PC-9 (cell line): ENCODE measurements around the gene RUNX2. TPM values are rescaled to one million over a fixed set of nuclear protein-coding genes. Genes with fewer than 3 reads are reported as not detected.

Experiments used
- BruUV-seq: library from RNA; stranded (reverse); fragments of 400-500 nt; replicated peaks from 2 replicates; lab custom pipeline; 2021; lab: Mats Ljungman, UMichigan
- CTCF ChIA-PET: fragments of 300-600 bp; sonication (Branson Sonifier 250); formaldehyde crosslinking; loops from one replicate; lab custom pipeline; 2022; ENCODE audit warnings: antibody characterized with exemption; lab: Charles Lee
- POLR2A ChIA-PET: fragments of 300-600 bp; sonication (Branson Sonifier 250); formaldehyde crosslinking; loops from one replicate; lab custom pipeline; 2022; ENCODE audit warnings: antibody characterized with exemption; ENCODE audit not compliant: unreplicated experiment; lab: Charles Lee
- DNase-seq, 2 experiments: peaks; one replicate each; pipeline versions ENCODE4 v3.0.0 to v3.0.0-alpha.2; 2015 to 2022; ENCODE audit warnings: mixed read lengths in 1 of 2
- H2AFZ ChIP-seq: fragments of 200-600 bp; sonication (generic); 2 replicates; pipeline ENCODE4 v1.8.1; 2017; ENCODE audit warnings: antibody characterized with exemption
- H3F3A ChIP-seq: fragments of 200-600 bp; sonication (generic); 2 replicates; pipeline ENCODE4 v1.8.1; 2017; ENCODE audit warnings: antibody characterized with exemption, mild to moderate bottlenecking, low read depth; ENCODE audit not compliant: insufficient read depth
- H3K27ac ChIP-seq: fragments of 200-600 bp; sonication (generic); 2 replicates; pipeline ENCODE4 v1.6.1; 2016; ENCODE audit warnings: mixed run types
- H3K27me3 ChIP-seq: fragments of 200-600 bp; sonication (generic); 2 replicates; pipeline ENCODE4 v1.6.1; 2016; ENCODE audit warnings: low read depth, mixed run types; ENCODE audit not compliant: insufficient read depth
- H3K36me3 ChIP-seq: fragments of 200-600 bp; sonication (generic); 2 replicates; pipeline ENCODE4 v1.6.1; 2016; ENCODE audit warnings: low read depth, mixed run types
- H3K4me1 ChIP-seq: fragments of 200-600 bp; sonication (generic); replicated peaks from 2 replicates; pipeline ENCODE4 v1.6.1; 2016; ENCODE audit warnings: mixed run types; ENCODE audit not compliant: insufficient read depth
- H3K4me2 ChIP-seq: fragments of 200-600 bp; sonication (generic); 2 replicates; pipeline ENCODE4 v1.6.1; 2017; ENCODE audit warnings: mixed run types
- H3K4me3 ChIP-seq: fragments of 200-600 bp; sonication (generic); 2 replicates; pipeline ENCODE4 v1.6.1; 2016; ENCODE audit warnings: mixed run types
- H3K79me2 ChIP-seq: fragments of 200-600 bp; sonication (generic); 2 replicates; pipeline ENCODE4 v1.6.1; 2017; ENCODE audit warnings: low read depth, mixed run types
- H3K9me2 ChIP-seq: fragments of 200-600 bp; sonication (generic); 2 replicates; pipeline ENCODE4 v1.8.1; 2017; ENCODE audit warnings: mild to moderate bottlenecking; ENCODE audit not compliant: insufficient read depth
- H3K9me3 ChIP-seq: fragments of 200-600 bp; sonication (generic); 2 replicates; pipeline ENCODE4 v1.8.1; 2016; ENCODE audit warnings: low read depth; ENCODE audit not compliant: insufficient read depth
- H4K20me1 ChIP-seq: fragments of 200-600 bp; sonication (generic); 2 replicates; pipeline ENCODE4 v1.8.1; 2017; ENCODE audit not compliant: insufficient read depth
- EZH2 ChIP-seq: fragments of 200-600 bp; sonication (generic); IDR thresholded peaks from 2 replicates; pipeline ENCODE4 v1.8.0; 2017; ENCODE audit warnings: antibody characterized with exemption, low read depth
- intact Hi-C: fragments of 100-400 bp; cut with micrococcal nuclease; formaldehyde crosslinking; loops from one replicate; pipeline ENCODE4 v1.10.0; 2022; ENCODE audit not compliant: unreplicated experiment
- total RNA-seq: library from RNA; stranded (reverse); gene quantifications from 2 replicates; pipeline ENCODE4 v1.2.3, GENCODE V29; 2021
- TF ChIP-seq, protein P1 (sequence below): fragments of 200-600 bp; sonication (generic); conservative IDR thresholded peaks from 2 replicates; pipeline ENCODE4 v1.6.1; 2017; ENCODE audit warnings: mixed run types, antibody characterized with exemption, mild to moderate bottlenecking, moderate library complexity

RUNX2 gene
- total RNA-seq, 1 experiment from 2014 or later: 12.5 TPM

DNA sequence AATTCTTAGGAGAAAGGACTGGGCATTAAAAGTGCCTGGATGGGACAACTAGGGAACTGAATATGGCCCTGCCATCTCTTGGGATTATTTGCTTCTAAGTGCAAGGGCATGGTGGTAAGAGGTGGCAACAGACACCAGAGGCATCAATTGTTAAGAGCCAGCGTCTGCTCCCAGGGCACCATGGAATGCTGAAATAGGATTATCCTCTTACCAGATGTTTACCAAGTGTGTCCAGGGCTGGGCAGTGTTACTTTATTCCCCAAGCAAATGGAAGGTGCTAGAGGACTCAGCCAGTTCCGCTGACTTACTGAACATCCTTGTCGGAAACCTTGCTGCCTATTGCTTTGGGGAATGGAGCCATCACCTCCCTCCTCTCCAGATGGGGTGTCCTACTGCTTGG, 323.2 kb downstream of the RUNX2 start:
- H3K27ac ChIP-seq: peak overlapping the region; percentile 70
- DNase-seq: no peak
- CTCF ChIA-PET: interaction anchor here (0.6 kb wide), 1 partner anchor 996 kb away, joined by 3 read pairs; no protein-coding TSS in a partner anchor

DNA sequence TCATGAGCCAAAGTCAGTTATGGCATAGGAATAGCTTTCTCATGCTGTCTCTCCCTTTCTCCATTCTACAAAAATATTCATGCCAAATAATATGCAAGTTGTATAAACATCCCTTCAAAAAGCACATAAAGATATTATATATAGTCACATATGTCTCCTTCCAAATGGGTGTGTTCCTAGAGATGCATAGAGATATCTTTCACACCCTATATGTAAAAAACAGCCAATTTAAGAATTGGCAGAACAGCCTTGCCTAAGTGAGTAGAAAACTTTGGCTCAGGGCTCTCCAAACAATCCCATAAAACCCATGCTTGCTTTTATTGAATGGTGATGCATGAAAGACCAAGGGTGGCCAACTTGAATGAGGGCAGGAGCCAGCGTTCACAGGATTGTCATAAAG, 324.3 kb downstream of the RUNX2 start:
- H3K27me3 ChIP-seq: no peaks in the 10 kb centered on the region
- no peaks in the 10 kb centered on the region for H3K9me2 ChIP-seq
- H3K4me1 ChIP-seq: peaks cover 62% of the 10 kb centered on the region
- no peaks in the 10 kb centered on the region for H3K36me3 ChIP-seq
- ChIA-PET POLR2A (no interaction called here), CTCF (no interaction called here)
- no peaks in the 10 kb centered on the region for H3K79me2 ChIP-seq
- intact Hi-C loops: no loop called here
- no TSS peak for BruUV-seq
- no peak for DNase-seq
- peaks cover 34% of the 10 kb centered on the region for H3F3A ChIP-seq
- H2AFZ ChIP-seq: no peak overlapping the region
- TF ChIP-seq, protein P1, sequence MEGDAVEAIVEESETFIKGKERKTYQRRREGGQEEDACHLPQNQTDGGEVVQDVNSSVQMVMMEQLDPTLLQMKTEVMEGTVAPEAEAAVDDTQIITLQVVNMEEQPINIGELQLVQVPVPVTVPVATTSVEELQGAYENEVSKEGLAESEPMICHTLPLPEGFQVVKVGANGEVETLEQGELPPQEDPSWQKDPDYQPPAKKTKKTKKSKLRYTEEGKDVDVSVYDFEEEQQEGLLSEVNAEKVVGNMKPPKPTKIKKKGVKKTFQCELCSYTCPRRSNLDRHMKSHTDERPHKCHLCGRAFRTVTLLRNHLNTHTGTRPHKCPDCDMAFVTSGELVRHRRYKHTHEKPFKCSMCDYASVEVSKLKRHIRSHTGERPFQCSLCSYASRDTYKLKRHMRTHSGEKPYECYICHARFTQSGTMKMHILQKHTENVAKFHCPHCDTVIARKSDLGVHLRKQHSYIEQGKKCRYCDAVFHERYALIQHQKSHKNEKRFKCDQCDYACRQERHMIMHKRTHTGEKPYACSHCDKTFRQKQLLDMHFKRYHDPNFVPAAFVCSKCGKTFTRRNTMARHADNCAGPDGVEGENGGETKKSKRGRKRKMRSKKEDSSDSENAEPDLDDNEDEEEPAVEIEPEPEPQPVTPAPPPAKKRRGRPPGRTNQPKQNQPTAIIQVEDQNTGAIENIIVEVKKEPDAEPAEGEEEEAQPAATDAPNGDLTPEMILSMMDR: no peak
- TF ChIP-seq EZH2: no peak
- H4K20me1 ChIP-seq: no peaks in the 10 kb centered on the region
- no peak overlapping the region for H3K27ac ChIP-seq
- no peaks in the 10 kb centered on the region for H3K9me3 ChIP-seq
- no peak overlapping the region for H3K4me2 ChIP-seq
- H3K4me3 ChIP-seq: no peak overlapping the region

More for the DNA sequence above, 323.2 kb downstream of the RUNX2 start:
- Histone ChIP-seq H3K79me2 (no peaks in the 10 kb centered on the region), H3F3A (peaks cover 23% of the 10 kb centered on the region), H4K20me1 (no peaks in the 10 kb centered on the region), H3K9me2 (no peaks in the 10 kb centered on the region), H3K9me3 (no peaks in the 10 kb centered on the region), H2AFZ (no peak overlapping the region), H3K36me3 (no peaks in the 10 kb centered on the region), H3K4me3 (no peak overlapping the region), H3K27me3 (no peaks in the 10 kb centered on the region), H3K4me2 (peak overlapping the region; percentile 49), H3K4me1 (peaks cover 51% of the 10 kb centered on the region)
- TF ChIP-seq, protein P1: no peak
- TF ChIP-seq EZH2: no peak
- no TSS peak for BruUV-seq
- POLR2A ChIA-PET: interaction anchor here (0.6 kb wide), 1 partner anchor 1181 kb away, joined by 5 read pairs; no protein-coding TSS in a partner anchor
- intact Hi-C loops: no loop called here

DNA sequence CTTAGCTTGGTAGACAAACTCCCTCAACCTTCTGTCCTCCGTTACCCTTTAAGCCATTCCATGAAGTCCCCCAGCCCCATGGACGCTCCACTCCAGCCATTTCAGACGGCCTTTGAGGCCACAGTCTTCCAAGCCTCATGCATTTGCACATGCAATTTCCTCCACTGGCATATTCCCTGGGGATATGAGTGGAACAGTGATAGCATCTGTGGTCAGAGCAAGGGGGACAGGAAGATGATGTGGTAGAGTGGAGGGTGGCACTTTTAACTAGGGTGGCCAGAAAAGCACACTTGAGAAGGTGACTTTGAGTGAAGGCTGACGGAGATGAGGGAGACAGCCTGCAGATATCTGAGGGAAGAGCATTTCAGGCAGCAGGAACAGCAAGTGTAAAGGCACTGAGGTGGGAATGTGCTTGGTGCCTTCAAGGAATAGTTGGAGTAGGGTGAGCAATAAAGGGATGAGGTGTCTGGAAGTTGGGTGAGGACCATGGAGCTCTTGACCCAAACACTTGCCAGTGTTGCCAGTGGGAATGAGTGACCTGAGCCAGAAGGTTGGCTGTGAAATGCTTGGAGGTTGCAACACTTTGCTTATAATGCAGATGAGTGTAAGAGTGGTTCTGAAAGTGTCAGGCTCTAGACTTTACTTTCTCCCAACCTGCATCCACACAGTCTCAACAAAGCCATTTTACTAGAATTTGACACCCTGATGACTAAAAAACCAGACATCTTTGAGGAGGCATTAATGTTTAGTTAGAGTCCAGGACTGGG, 325.2 kb downstream of the RUNX2 start:
- H3K9me2 ChIP-seq: no peaks in the 10 kb centered on the region
- no peaks in the 10 kb centered on the region for H4K20me1 ChIP-seq
- TF ChIP-seq, protein P1: no peak
- TF ChIP-seq EZH2: no peak
- no TSS peak for BruUV-seq
- intact Hi-C loops: no loop called here
- H3K4me2 ChIP-seq: no peak overlapping the region
- H3K9me3 ChIP-seq: no peaks in the 10 kb centered on the region
- H2AFZ ChIP-seq: no peak overlapping the region
- no peak for DNase-seq
- H3K27ac ChIP-seq: no peak overlapping the region
- no peak overlapping the region for H3K4me3 ChIP-seq
- no peaks in the 10 kb centered on the region for H3K27me3 ChIP-seq
- peaks cover 37% of the 10 kb centered on the region for H3F3A ChIP-seq
- H3K79me2 ChIP-seq: no peaks in the 10 kb centered on the region
- POLR2A ChIA-PET: no interaction called here
- H3K36me3 ChIP-seq: no peaks in the 10 kb centered on the region
- H3K4me1 ChIP-seq: peaks cover 71% of the 10 kb centered on the region
- CTCF ChIA-PET: no interaction called here
